Measurements from ENCODE around the gene ZNF580.
A peak's percentile ranks its signal among the peaks of the same experiment; 100 is the strongest.

ZNF580 gene

GRCh38 chr19:55647732-55648584, 7.2 kb downstream of the ZNF580 start, which contains the start of gene CCDC106:
Gene CCDC106 (plus strand): TSS chr19:55648212. CDS start chr19:55649047, 835 bp downstream.
- peak; percentile 60 for DNase-seq (ENCODE audit: low spot score)

DNA sequence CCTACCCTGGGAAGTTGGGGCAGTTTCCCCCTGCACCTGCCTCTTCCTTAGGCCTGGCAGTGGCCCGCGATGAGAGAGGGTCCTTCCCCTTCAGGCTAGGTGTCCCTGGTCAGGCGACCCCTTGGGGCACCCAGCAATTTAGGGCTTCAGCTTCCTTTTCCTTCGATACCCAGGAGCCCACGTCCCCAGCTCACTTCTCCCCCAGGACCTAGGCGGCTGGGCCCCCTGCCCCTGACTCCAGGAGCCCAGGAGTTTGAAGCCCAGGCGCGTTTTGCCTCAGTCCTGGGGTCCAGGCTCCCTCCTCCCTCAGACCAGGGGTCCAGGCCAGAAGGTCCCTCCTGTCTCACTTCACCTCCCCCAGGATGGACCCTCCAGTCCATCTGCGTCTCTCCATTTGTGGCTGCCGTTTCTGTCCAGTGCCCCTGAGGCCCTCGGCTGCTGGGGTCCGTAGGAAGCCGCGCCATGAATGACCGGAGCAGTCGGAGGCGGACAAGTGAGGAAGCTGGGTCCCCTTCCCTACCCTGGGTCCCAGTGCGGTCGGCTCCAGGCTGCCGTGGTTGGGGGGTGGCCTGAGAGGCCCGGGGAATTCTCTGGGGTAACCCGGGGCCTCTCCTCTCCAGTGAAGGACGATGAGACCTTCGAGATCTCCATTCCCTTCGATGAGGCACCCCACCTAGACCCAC, 7.9 kb downstream of the ZNF580 start:
- DNase-seq (ENCODE audit: low spot score), result no peak

DNA sequence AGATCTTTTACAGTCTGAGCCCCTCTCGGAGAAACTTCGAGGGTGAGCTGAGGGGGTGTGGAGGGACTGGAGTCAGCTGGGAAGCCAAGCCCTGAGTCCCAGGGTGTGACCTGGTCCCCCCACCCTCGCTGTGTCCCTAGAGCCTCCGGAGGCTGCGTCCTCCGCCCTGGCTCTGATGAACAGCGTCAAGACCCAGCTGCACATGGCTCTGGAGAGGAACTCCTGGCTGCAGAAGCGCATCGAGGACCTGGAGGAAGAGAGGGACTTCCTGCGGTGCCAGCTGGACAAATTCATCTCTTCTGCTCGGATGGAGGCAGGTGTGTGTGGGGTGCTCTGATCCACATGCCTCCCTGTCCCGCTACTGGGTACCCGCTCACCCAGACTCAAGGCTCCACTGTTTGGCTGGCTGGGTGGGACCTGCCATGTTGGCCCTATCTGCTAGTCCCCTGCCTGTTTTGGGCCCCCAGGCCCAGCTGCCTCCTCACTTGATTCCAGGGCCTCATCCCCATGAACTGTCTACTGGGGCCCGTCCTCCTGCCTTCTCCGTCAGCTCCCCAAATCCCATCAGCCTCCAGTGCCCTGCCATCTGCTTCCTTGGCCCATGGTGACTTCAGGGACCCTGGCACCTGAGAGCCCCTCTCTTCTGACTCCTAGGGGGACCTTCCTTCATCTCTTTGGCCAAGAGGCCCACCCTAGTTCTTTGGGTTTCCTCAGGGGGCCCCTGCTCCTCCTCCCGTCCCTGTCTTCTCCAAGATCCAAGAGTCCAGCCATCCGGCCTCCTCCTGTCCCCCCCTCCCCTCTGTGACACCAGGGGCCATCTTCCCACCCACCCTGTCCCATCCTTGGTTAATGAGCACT, 8.7 kb downstream of the ZNF580 start:
- DNase-seq (ENCODE audit: low spot score), result no peak

DNA sequence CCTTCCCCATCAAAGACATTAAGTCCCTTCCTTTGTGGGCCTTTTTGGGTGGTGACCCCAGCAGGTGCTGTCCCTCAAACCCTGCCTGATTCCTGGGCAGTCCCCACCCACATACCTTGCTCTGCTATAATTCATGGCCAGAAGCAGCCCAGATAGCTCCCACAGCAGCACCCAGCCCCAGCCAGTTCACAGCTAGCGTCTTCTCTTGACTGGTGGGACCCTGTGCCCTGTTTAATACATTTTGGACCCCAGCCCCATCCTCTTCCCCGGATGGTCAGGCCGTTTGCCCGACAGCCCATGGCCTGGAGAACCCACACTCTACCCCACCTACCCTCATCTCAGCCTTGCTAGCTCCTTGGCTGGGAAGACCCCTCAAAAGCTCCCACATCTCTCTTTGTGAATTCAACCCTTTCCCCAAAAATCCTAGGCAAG, 9.3 kb downstream of the ZNF580 start:
- DNase-seq (ENCODE audit: low spot score), result no peak

GRCh38 chr19:55650602-55651230, 9.9 kb downstream of the ZNF580 start:
- no peak for DNase-seq (ENCODE audit: low spot score)

GRCh38 chr19:55651236-55651635, 10.4 kb downstream of the ZNF580 start:
- no peak for DNase-seq (ENCODE audit: low spot score)

DNA sequence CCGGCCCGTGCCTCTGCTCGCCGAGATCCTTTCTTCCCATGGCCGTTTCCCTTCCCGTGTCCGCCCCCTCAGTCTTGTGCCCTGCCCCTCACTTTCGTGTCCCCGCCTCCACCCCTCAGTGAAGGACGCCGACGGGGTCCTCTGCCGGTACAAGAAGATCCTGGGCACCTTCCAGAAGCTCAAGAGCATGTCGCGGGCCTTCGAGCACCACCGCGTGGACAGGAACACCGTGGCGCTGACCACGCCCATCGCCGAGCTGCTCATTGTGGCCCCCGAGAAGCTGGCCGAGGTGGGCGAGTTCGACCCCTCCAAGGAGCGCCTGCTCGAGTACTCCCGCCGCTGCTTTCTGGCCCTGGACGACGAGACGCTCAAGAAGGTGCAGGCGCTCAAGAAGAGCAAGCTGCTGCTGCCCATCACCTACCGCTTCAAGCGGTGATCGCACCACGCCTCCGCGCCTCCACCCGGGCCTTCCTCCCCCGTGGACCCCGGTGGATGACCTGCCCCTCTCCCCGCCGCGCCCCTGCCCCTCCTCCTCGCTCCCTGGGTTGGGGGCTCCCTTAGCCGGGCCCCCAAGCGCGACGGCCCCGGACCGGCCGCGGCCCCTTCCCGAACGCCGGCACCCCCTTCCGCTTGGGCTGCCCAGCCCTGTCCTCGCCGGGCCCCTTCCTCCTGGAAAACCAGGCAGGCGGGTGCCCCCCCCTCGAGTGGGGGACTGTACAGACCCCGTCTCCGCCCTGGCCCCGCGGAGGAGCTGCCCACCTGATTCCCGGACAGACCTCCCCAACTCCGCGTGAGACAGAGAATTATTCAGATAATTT, 11.7 kb downstream of the ZNF580 start:
- DNase-seq (ENCODE audit: low spot score), result no peak

DNA sequence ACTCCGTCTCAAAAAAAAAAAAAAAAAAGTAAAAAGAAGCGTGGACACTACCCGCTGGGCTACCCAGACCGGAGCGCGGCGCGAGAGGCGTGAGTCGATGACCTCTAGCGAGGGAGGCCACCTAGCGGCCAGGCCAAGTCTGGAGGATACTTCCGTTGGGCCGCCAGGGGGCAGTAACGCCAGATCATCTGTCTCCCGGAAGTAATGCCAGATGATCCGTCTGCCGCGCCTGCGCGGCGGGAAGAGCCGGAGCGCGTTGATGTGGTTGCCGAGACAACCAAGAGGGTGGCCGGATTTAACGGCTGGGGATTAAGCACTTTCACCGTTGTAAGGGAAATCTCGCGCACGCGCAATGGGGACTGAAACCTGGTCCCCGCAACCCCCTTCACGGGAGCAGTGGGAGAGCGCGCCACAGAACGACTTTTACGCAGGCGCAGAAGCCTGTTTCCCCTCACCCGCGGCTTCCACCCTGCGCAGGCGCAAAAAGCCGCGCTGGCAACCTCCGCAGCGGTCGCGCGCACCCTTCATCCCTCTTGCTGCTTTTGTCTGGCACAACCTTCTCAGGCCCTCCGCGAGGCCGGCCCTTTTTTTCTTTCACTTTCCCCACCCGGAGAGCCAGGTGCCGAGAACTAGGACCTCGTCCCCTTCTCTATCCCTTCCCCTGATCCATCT, 13.0 kb downstream of the ZNF580 start:
- peak; percentile 99 for DNase-seq (ENCODE audit: low spot score)

DNA sequence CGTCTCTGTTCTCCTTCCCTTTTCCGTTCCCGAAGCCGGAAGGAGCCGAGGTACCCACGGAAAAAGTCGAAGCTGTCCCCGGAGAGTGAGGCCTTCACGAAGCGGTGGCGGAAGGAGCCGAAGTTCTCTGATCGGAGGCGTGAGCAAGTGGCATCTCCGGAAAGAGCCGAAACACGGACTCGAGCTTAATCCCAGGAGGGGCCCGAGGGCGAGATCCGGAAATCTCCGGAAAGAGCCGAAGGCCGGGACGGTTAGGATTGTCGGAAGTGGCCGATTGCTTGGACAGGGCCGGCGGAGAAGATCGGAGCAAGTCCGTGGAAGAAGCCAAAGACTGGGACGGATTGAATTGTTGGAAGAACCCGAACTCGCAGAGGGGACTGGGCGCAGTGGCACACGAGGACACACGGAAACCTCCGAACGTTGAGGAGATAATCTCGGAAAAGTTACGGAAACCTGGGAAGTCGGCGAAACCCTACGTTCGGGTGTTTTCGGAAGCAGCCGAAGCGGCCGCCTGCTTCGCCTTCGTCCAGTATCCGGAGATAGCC, 13.6 kb downstream of the ZNF580 start:
- DNase-seq (ENCODE audit: low spot score), result peak; percentile 100

GRCh38 chr19:55654868-55655647, 14.3 kb downstream of the ZNF580 start, which contains the start of gene U2AF2:
Gene U2AF2 (plus strand): TSS chr19:55655035. CDS start chr19:55655105, 70 bp downstream.
- peak; percentile 94 for DNase-seq (ENCODE audit: low spot score)

- DNase-seq (ENCODE audit: low spot score), result no peak
These were observed 14.8 kb downstream of the ZNF580 start for GRCh38 chr19:55655648-55656040.

DNA sequence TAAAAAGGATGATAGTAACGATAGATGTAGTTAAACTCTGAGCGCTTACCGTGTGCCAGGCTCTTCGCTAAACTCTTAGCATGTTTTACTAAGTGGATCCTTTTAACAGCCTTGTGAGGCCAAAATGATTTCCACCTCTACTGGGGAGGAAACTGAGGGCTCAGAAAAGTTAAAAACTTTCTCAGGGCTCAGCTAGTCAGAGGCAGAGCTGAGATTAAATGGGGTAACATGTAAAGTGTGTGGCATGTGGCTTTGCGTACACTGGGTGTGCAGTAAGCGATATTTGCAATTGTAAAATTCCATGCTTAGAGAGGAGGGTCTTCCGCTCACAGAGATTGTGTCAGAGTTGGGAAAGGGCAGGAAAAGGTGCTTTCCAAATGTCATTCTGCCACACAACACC, 15.8 kb downstream of the ZNF580 start:
- DNase-seq (ENCODE audit: low spot score), result no peak

- peak; percentile 22 for DNase-seq (ENCODE audit: low spot score)
These were observed 16.4 kb downstream of the ZNF580 start for GRCh38 chr19:55656988-55657747.

DNA sequence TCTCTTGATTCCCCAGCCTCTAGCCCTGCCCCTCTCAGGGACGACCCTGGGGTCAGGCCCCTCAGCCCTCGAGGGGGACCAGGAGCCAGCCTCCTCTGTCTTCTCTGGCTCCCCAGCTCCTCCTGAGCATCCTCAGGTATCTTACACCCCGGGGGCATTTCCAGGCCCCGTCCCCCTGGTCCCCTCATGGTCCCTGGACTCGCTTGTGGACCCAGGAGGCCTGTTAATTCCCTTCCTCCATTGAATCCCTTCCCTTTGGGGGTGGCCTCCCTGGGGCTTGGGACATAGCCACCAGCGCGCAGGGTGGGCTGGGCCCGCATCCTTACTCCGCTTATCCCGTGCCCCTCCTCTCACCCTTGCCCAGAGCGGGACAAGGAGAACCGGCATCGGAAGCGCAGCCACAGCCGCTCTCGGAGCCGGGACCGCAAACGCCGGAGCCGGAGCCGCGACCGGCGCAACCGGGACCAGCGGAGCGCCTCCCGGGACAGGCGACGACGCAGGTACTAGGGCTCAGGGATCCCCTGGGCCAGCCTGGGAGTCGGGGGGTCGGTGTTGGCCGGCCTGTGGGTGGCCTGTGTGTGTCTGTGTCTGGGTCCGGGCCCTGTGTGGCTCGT, 18.2 kb downstream of the ZNF580 start:
- DNase-seq (ENCODE audit: low spot score), result no peak

DNA sequence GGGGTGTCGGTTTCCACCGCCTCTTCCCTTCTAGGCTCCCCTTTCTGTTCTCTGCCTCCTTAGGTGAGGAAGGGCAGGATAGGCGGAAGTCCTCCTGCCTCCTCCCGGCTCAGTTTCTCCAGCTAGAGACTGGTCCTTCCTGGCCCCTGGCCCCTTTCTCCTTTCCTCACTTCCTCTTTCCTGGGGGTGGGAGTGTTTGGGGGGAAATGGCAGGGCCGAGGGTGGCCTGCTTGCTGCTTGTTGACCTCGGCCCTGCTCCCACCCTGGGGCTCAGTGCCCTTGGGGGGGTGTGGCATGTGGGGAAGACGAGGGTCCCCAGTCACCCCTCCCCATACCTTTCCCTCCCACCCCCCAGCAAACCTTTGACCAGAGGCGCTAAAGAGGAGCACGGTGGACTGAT, 19.0 kb downstream of the ZNF580 start:
- DNase-seq (ENCODE audit: low spot score), result no peak

DNA sequence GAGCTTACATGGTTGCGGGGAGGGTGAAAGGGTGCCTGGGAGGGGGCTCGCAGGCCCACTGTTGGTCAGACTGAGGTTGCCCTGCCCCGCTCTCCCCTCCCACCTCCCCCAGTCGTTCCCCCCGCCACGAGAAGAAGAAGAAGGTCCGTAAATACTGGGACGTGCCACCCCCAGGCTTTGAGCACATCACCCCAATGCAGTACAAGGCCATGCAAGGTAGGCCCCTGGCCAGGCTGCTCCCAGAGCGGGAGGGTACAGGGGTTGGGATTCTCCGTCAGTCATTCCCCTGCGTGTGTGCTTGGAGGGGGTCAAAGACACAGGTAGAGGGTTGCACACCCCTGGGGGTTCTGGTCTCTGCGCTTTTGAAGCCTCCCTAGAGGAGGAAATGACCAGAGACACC, 19.6 kb downstream of the ZNF580 start:
- no peak for DNase-seq (ENCODE audit: low spot score)

DNA sequence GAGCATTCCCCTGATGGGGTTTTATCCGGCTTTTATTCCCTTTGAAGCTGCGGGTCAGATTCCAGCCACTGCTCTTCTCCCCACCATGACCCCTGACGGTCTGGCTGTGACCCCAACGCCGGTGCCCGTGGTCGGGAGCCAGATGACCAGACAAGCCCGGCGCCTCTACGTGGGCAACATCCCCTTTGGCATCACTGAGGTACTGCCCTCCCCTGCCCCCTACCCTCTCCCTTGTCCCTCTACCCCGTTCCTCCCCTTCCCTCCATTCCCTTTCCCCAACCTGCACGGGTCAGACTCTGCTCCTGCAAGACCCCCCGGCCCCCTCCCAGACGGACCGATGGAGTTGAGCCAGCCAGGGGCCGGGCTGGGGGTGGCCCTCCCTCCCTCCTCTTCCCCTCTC, 20.2 kb downstream of the ZNF580 start:
- no peak for DNase-seq (ENCODE audit: low spot score)

GRCh38 chr19:55661826-55662225, 21.0 kb downstream of the ZNF580 start:
- no peak for DNase-seq (ENCODE audit: low spot score)
